IMR-90 (cell line): ENCODE measurements around the gene CYP51A1. TPM values are rescaled to one million over a fixed set of nuclear protein-coding genes. Genes with fewer than 3 reads are reported as not detected.

Experiments
- ATAC-seq: fragments of 200-7000 bp; cut with Tn5 transposase; 2 replicates; pipeline ENCODE4 v1.9.1; 2020; ENCODE audit warnings: low read depth, mild to moderate bottlenecking, moderate library complexity
- BruUV-seq: library from RNA; stranded (reverse); fragments of 400-500 nt; replicated peaks from 2 replicates; lab custom pipeline; 2021; lab: Mats Ljungman, UMichigan
- CTCF ChIA-PET: fragments of 300-600 bp; formaldehyde crosslinking; extraction: SDS; loops from one replicate; lab custom pipeline; 2021; ENCODE audit warnings: antibody characterized with exemption; lab: Yijun Ruan, JAX
- POLR2A ChIA-PET: fragments of 300-600 bp; sonication (Branson Sonifier 250); formaldehyde crosslinking; loops from one replicate; lab custom pipeline; 2022; ENCODE audit warnings: antibody characterized with exemption; ENCODE audit not compliant: unreplicated experiment; lab: Charles Lee
- DNase-seq: peaks from one replicate; pipeline ENCODE4 v3.0.0; 2013
- H2AFZ ChIP-seq: replicated peaks from 2 replicates; pipeline ENCODE3; 2013; ENCODE audit warnings: low read length, mild to moderate bottlenecking; ENCODE audit not compliant: poor library complexity
- H2AK5ac ChIP-seq: 2 replicates; pipeline ENCODE4 v1.6.1; 2013; ENCODE audit warnings: low read depth, low read length, inconsistent platforms
- H2AK9ac ChIP-seq: replicated peaks from 2 replicates; pipeline ENCODE3; 2013; ENCODE audit warnings: mild to moderate bottlenecking, low read depth, low read length, moderate library complexity; ENCODE audit not compliant: poor library complexity
- H2BK120ac ChIP-seq: 2 replicates; pipeline ENCODE4 v1.6.1; 2013; ENCODE audit warnings: low read depth, low read length, inconsistent platforms
- H2BK15ac ChIP-seq: 3 replicates; pipeline ENCODE4 v1.6.1; 2013; ENCODE audit warnings: low read depth, low read length, inconsistent platforms
- H2BK20ac ChIP-seq: 2 replicates; pipeline ENCODE4 v1.6.1; 2013; ENCODE audit warnings: low read depth, mild to moderate bottlenecking, inconsistent platforms, low read length, moderate library complexity
- H2BK5ac ChIP-seq: 2 replicates; pipeline ENCODE4 v1.6.1; 2013; ENCODE audit warnings: mild to moderate bottlenecking, low read depth, low read length, inconsistent platforms; ENCODE audit not compliant: poor library complexity, severe bottlenecking
- H3K14ac ChIP-seq: replicated peaks from 2 replicates; pipeline ENCODE4 v1.6.1; 2013; ENCODE audit warnings: low read depth, low read length, inconsistent platforms
- H3K18ac ChIP-seq: 2 replicates; pipeline ENCODE4 v1.6.1; 2013; ENCODE audit warnings: low read depth, low read length, control low read depth
- H3K23ac ChIP-seq: 2 replicates; pipeline ENCODE4 v1.6.1; 2013; ENCODE audit warnings: low read depth, low read length, inconsistent platforms
- H3K27ac ChIP-seq: 2 replicates; pipeline ENCODE4 v1.5.1; 2013; ENCODE audit warnings: mild to moderate bottlenecking, control low read depth, low read length; ENCODE audit not compliant: insufficient read depth
- H3K27me3 ChIP-seq: 2 replicates; pipeline ENCODE4 v1.6.1; 2013; ENCODE audit warnings: low read length; ENCODE audit not compliant: control insufficient read depth, insufficient read depth
- H3K36me3 ChIP-seq: 2 replicates; pipeline ENCODE4 v1.6.1; 2013; ENCODE audit warnings: low read length, mixed read lengths; ENCODE audit not compliant: control insufficient read depth, insufficient read depth
- H3K4ac ChIP-seq: 2 replicates; pipeline ENCODE4 v1.6.1; 2013; ENCODE audit warnings: low read depth, low read length, inconsistent platforms
- H3K4me1 ChIP-seq: 2 replicates; pipeline ENCODE4 v1.6.1; 2013; ENCODE audit warnings: low read length, mixed read lengths; ENCODE audit not compliant: control insufficient read depth, insufficient read depth
- H3K4me2 ChIP-seq: 2 replicates; pipeline ENCODE4 v1.6.1; 2013; ENCODE audit warnings: low read depth, mild to moderate bottlenecking, control low read depth, low read length, moderate library complexity
- H3K4me3 ChIP-seq: 2 replicates; pipeline ENCODE4 v1.5.1; 2013; ENCODE audit warnings: low read depth, mild to moderate bottlenecking, control low read depth, low read length, moderate library complexity; ENCODE audit not compliant: insufficient read depth
- H3K56ac ChIP-seq: 2 replicates; pipeline ENCODE4 v1.6.1; 2013; ENCODE audit warnings: low read length, inconsistent platforms; ENCODE audit not compliant: insufficient read depth; ENCODE audit errors: extremely low read depth
- H3K79me1 ChIP-seq, 2 experiments: 2 replicates each; pipeline ENCODE4 v1.6.1; 2013; ENCODE audit warnings: low read length in 2 of 2, inconsistent platforms in 1 of 2, low read depth in 1 of 2
- H3K9ac ChIP-seq: 2 replicates; pipeline ENCODE4 v1.6.1; 2013; ENCODE audit warnings: low read depth, low read length, control low read depth
- H3K9me1 ChIP-seq: 2 replicates; pipeline ENCODE4 v1.6.1; 2013; ENCODE audit warnings: low read length, inconsistent platforms; ENCODE audit not compliant: insufficient read depth
- H3K9me3 ChIP-seq: 2 replicates; pipeline ENCODE4 v1.6.1; 2013; ENCODE audit warnings: low read length; ENCODE audit not compliant: control insufficient read depth, insufficient read depth
- H4K20me1 ChIP-seq: 2 replicates; pipeline ENCODE4 v1.6.1; 2013; ENCODE audit warnings: low read length, inconsistent platforms; ENCODE audit not compliant: insufficient read depth
- H4K5ac ChIP-seq: 2 replicates; pipeline ENCODE4 v1.6.1; 2013; ENCODE audit warnings: mild to moderate bottlenecking, low read depth, low read length, control low read depth
- H4K8ac ChIP-seq, 2 experiments: 2 replicates each; pipeline ENCODE4 v1.6.1; 2013; ENCODE audit warnings: low read depth in 2 of 2, low read length in 2 of 2, control low read depth in 1 of 2, inconsistent platforms in 1 of 2
- H4K91ac ChIP-seq: 2 replicates; pipeline ENCODE4 v1.6.1; 2013; ENCODE audit warnings: low read depth, low read length, inconsistent platforms; ENCODE audit not compliant: insufficient read depth
- CEBPB ChIP-seq: IDR thresholded peaks from 2 replicates; pipeline ENCODE4 v1.6.1; 2012; ENCODE audit warnings: low read depth, low read length, improper control_type of control experiment
- MXI1 ChIP-seq: IDR thresholded peaks from 2 replicates; pipeline ENCODE4 v1.6.1; 2012; ENCODE audit warnings: low read depth, mild to moderate bottlenecking, low read length, moderate library complexity, borderline replicate concordance
- NFE2L2 ChIP-seq: fragments of 150-350 bp; IDR thresholded peaks from 2 replicates; pipeline ENCODE4 v1.6.1; 2016; ENCODE audit warnings: low read depth, mild to moderate bottlenecking, low read length
- RAD21 ChIP-seq: IDR thresholded peaks from 2 replicates; pipeline ENCODE4 v1.6.1; 2012; ENCODE audit warnings: low read length, improper control_type of control experiment
- WGBS, 2 experiments: methylation state at CpG; one replicate each; pipeline versions ENCODE4 v1.1.5 to v1.1.7; 2013; ENCODE audit warnings: missing lambda C conversion rate in 2 of 2; ENCODE audit not compliant: insufficient read length in 1 of 2; ENCODE audit errors: extremely low coverage in 2 of 2; 5-methylcytosine and 5-hydroxymethylcytosine counted together
- dilution Hi-C: fragments of 300-500 bp; cut with HindIII; formaldehyde crosslinking; loops from one replicate; pipeline ENCODE4 v1.14.3; 2018; ENCODE audit warnings: low sequenced_read_pairs; ENCODE audit not compliant: unreplicated experiment
- in situ Hi-C: fragments of 300-500 bp; cut with MboI; formaldehyde crosslinking; loops from 3 replicates; pipeline ENCODE4 v1.14.3; 2019; ENCODE audit warnings: low sequenced_read_pairs, inconsistent platforms, mixed read lengths
- intact Hi-C: fragments of 100-400 bp; cut with micrococcal nuclease; formaldehyde crosslinking; loops from 2 replicates; pipeline ENCODE4 v1.10.0; 2022
- polyA plus RNA-seq, 3 experiments: library from polyadenylated mRNA; depleted of rRNA; stranded (reverse); fragments of >200 nt; gene quantifications; 2 replicates each; pipeline ENCODE4 v1.2.3, GENCODE V29; 2012; ENCODE audit warnings: low replicate concordance in 1 of 3
- total RNA-seq: library from RNA; depleted of rRNA; stranded (reverse); fragments of >200 nt; gene quantifications from 2 replicates; pipeline ENCODE4 v1.2.3, GENCODE V29; 2012
- TF ChIP-seq, protein P1 (sequence below): fragments of 150-350 bp; IDR thresholded peaks from 2 replicates; pipeline ENCODE4 v1.6.1; 2016; ENCODE audit warnings: low read depth, mild to moderate bottlenecking, low read length, moderate library complexity, borderline replicate concordance

CYP51A1 gene
- total and polyA plus RNA-seq, 2 of the 4 experiments (the other 2 are of a cell fraction), result 12.1 to 76.4 TPM

DNA sequence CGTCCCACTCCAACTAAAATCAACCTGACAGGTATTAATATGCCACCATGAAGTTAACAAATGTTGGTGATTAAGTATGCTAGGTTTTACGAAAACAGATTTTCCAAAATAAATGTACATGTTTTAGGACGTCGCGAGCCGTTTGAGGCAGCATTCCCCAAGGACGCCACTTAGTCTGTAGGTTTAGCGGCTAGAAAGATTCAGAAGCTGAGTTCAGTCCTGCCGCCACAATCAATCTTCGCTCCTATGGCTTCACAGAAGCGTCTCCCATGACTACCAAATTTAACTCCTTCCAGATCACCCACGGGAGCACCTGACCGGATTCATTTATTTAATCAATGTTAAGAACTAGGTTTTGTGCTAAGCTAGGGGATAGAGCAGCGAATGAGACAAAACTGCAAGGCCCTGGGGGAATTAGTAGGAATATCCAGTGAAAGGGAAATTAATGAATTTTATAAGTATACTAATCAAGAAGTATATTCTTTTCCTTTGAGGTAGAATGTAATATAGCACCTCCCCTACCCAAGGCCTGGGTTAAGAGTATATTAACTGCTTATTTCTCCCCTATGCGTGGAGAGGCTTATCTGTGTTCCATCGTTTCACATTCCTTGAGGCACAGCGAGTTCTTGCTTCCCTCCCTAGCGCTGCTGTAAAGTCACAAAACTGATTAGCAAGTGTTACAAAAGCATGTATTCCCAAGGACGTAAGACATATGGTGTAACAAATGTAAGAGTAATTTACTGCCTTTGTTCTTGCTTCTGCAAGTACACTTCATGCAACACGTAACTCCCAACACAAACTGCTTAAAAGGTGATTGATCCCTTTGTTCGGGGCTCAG lies 994 bp upstream of the CYP51A1 start:
- Histone ChIP-seq H3K56ac (peak overlapping the region; percentile 65), H2AK9ac (peak overlapping the region; percentile 73), H4K5ac (peak overlapping the region; percentile 72), H3K4me3 (peak overlapping the region; percentile 80), H4K91ac (peak overlapping the region; percentile 67), H3K23ac (peak overlapping the region; percentile 37; the same call in 1 of the 2 replicates), H3K18ac (peak overlapping the region; percentile 39), H2BK20ac (no peak overlapping the region), H3K4me2 (peak overlapping the region; percentile 88), H3K9me3 (no peaks in the 10 kb centered on the region), H2AFZ (peak overlapping the region; percentile 92), H2BK120ac (peak overlapping the region; percentile 26; the same call in 1 of the 2 replicates), H3K4ac (peak overlapping the region; percentile 76), H2AK5ac (0 out of 2 replicates have a peak overlapping the region, but pooled peaks have one; percentile 10), H3K36me3 (no peaks in the 10 kb centered on the region), H4K20me1 (peaks cover 5% of the 10 kb centered on the region; the same call in 1 of the 2 replicates), H3K9ac (peak overlapping the region; percentile 71), H3K9me1 (no peaks in the 10 kb centered on the region), H3K4me1 (no peaks in the 10 kb centered on the region), H2BK15ac (0 out of 3 replicates have a peak overlapping the region, but pooled peaks have one; percentile 8), H2BK5ac (peak overlapping the region; percentile 35), H3K27ac (peak overlapping the region; percentile 58), H3K27me3 (no peaks in the 10 kb centered on the region), H3K79me1 (peaks cover 6 to 30% of the 10 kb centered on the region in 2 experiments), H3K14ac (peak overlapping the region; percentile 77), H4K8ac (peak overlapping the region; percentile 85 to 93)
- POLR2A ChIA-PET, result no interaction called here
- dilution Hi-C loops (no loop called here), in situ Hi-C loops (no loop called here), intact Hi-C loops (loop anchor here (10.0 kb wide), 1 partner anchor 250 kb away; the partner anchor contains the start of gene MTERF1)
- no peak for TF ChIP-seq RAD21
- no peak for TF ChIP-seq NFE2L2
- TF ChIP-seq, protein P1, sequence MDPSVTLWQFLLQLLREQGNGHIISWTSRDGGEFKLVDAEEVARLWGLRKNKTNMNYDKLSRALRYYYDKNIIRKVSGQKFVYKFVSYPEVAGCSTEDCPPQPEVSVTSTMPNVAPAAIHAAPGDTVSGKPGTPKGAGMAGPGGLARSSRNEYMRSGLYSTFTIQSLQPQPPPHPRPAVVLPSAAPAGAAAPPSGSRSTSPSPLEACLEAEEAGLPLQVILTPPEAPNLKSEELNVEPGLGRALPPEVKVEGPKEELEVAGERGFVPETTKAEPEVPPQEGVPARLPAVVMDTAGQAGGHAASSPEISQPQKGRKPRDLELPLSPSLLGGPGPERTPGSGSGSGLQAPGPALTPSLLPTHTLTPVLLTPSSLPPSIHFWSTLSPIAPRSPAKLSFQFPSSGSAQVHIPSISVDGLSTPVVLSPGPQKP, result no peak
- no peak for TF ChIP-seq CEBPB
- no peak for TF ChIP-seq MXI1
- CTCF ChIA-PET, result interaction anchor here (0.6 to 1.2 kb wide), 2 partner anchors 44 to 257 kb away, joined by 3 read pairs; no protein-coding TSS in a partner anchor
- no peak for DNase-seq
- no peak for ATAC-seq
- 89% methylated on average over 1 of the region's 21 CpGs; no CpG with 5 or more reads in 1 of the 2 experiments for WGBS, 2 experiments
- no TSS peak for BruUV-seq
